Smooth muscle cell (in vitro differentiated cells): Measurements from ENCODE around the gene LHFPL2. TPM values are rescaled to one million over a fixed set of nuclear protein-coding genes. Genes with fewer than 3 reads are reported as not detected.

Experiments
- DNase-seq: peaks from one replicate; lab custom pipeline; 2025; ENCODE audit not compliant: unreplicated experiment; lab: John Stamatoyannopoulos, UW
- H2AFZ ChIP-seq: fragments of 200-600 bp; sonication (generic); 2 replicates; pipeline ENCODE4 v1.6.0; 2016; ENCODE audit warnings: antibody characterized with exemption, low read depth, mild to moderate bottlenecking
- H3F3A ChIP-seq: fragments of 200-600 bp; sonication (generic); 2 replicates; pipeline ENCODE4 v1.6.0; 2017; ENCODE audit warnings: antibody characterized with exemption, low read depth
- H3K27ac ChIP-seq: fragments of 200-600 bp; sonication (generic); 2 replicates; pipeline ENCODE4 v1.5.1; 2016; ENCODE audit warnings: low read depth, mild to moderate bottlenecking
- H3K27me3 ChIP-seq: fragments of 200-600 bp; sonication (generic); 2 replicates; pipeline ENCODE4 v1.6.1; 2016; ENCODE audit warnings: low read depth, mild to moderate bottlenecking
- H3K36me3 ChIP-seq: fragments of 200-600 bp; sonication (generic); 2 replicates; pipeline ENCODE4 v1.5.1; 2016; ENCODE audit warnings: low read depth
- H3K4me1 ChIP-seq: fragments of 200-600 bp; sonication (generic); 2 replicates; pipeline ENCODE4 v1.5.1; 2016; ENCODE audit warnings: low read depth
- H3K4me2 ChIP-seq: fragments of 200-600 bp; sonication (generic); 2 replicates; pipeline ENCODE4 v1.6.0; 2016; ENCODE audit warnings: mild to moderate bottlenecking
- H3K4me3 ChIP-seq: fragments of 200-600 bp; sonication (generic); 2 replicates; pipeline ENCODE4 v1.5.1; 2016; ENCODE audit warnings: mild to moderate bottlenecking
- H3K79me2 ChIP-seq: fragments of 200-600 bp; sonication (generic); 2 replicates; pipeline ENCODE4 v1.6.0; 2016; ENCODE audit warnings: low read depth, mild to moderate bottlenecking
- H3K9ac ChIP-seq: fragments of 200-600 bp; sonication (generic); 2 replicates; pipeline ENCODE4 v1.6.0; 2016; ENCODE audit warnings: low read depth
- H3K9me3 ChIP-seq: fragments of 200-600 bp; sonication (generic); replicated peaks from 2 replicates; pipeline ENCODE4 v1.5.1; 2016; ENCODE audit warnings: low read depth
- H4K20me1 ChIP-seq: fragments of 200-600 bp; sonication (generic); 2 replicates; pipeline ENCODE4 v1.6.0; 2016; ENCODE audit warnings: low read depth
- CTCF ChIP-seq: fragments of 200-600 bp; sonication (generic); IDR thresholded peaks from 2 replicates; pipeline ENCODE4 v1.5.1; 2017; ENCODE audit warnings: borderline replicate concordance, mild to moderate bottlenecking, antibody characterized with exemption; ENCODE audit not compliant: insufficient read depth, poor library complexity, severe bottlenecking
- WGBS: methylation state at CpG from one replicate; pipeline ENCODE4 v1.1.7; 2016; ENCODE audit warnings: low lambda C conversion rate; 5-methylcytosine and 5-hydroxymethylcytosine counted together
- polyA plus RNA-seq: library from polyadenylated mRNA; unstranded; fragments of >200 nt; fragmentation: Nextera tagmentation; extraction: Ambion mirVana; gene quantifications from 2 replicates; pipeline ENCODE4 v1.2.1, GENCODE V29; 2016
- total RNA-seq: library from RNA; depleted of rRNA; stranded (reverse); fragments of >200 nt; gene quantifications from 2 replicates; pipeline ENCODE4 v1.2.3, GENCODE V29; 2014

LHFPL2 gene
- total and polyA plus RNA-seq, 2 experiments from 2014 or later: 13.4 to 18.6 TPM

- H3K36me3 ChIP-seq: no peaks in the 10 kb centered on the region
- peaks cover 15% of the 10 kb centered on the region for H3K4me1 ChIP-seq
- peaks cover 9% of the 10 kb centered on the region for H3F3A ChIP-seq
- H3K79me2 ChIP-seq: peaks cover 53% of the 10 kb centered on the region
- no peak for DNase-seq
- H3K27me3 ChIP-seq: no peaks in the 10 kb centered on the region
- H2AFZ ChIP-seq: no peak overlapping the region
- H3K9me3 ChIP-seq: no peaks in the 10 kb centered on the region
- H4K20me1 ChIP-seq: peaks cover 3% of the 10 kb centered on the region
- no peak overlapping the region for H3K27ac ChIP-seq
- H3K4me2 ChIP-seq: no peak overlapping the region
- no peak overlapping the region for H3K9ac ChIP-seq
- no peak for TF ChIP-seq CTCF
- WGBS: 100% methylated on average over 1 of the region's 1 CpG
- no peak overlapping the region for H3K4me3 ChIP-seq
Measured at GRCh38 chr5:78565395-78565794, 83.2 kb downstream of the LHFPL2 start.

- Histone ChIP-seq H3K9ac (no peak overlapping the region), H3K79me2 (peaks cover 61% of the 10 kb centered on the region), H3K4me2 (no peak overlapping the region), H3F3A (peaks cover 4% of the 10 kb centered on the region), H3K27ac (no peak overlapping the region), H3K4me3 (no peak overlapping the region), H3K36me3 (no peaks in the 10 kb centered on the region), H3K9me3 (no peaks in the 10 kb centered on the region), H4K20me1 (peaks cover 3% of the 10 kb centered on the region), H3K27me3 (no peaks in the 10 kb centered on the region), H2AFZ (no peak overlapping the region), H3K4me1 (peaks cover 1% of the 10 kb centered on the region)
- no peak for TF ChIP-seq CTCF
- WGBS: 94% methylated on average over 2 of the region's 2 CpGs
- DNase-seq: no peak
Measured at GRCh38 chr5:78563621-78564020, 85.0 kb downstream of the LHFPL2 start.

DNA sequence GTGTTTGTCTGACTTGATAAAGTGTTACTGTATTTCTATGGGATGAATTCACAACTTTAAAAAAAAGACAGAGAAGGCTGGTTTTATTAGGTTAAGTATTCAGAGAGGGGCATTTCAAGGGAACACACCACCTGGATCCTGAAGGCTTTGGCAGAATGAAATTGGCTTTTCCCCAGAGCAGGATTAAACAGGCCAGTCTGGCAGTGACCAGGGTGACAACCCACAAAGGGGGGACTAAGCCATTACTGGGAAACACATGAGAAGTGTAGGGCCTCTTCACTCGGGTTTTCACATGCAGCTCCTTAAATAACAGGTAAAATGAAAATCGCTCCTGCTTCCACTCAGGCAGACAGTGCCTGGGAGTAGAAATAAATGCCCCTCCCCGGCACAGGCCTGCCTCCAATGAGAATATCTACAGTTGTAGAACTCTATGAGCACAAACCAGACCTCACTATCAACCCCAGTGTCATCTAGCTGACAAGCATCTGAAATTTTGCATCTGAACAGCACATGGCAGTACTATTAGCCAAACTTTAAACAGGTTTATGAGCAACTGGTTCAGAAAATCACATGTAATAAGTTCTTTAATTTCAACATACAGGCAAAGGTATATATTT, 85.8 kb downstream of the LHFPL2 start:
- no peak overlapping the region for H2AFZ ChIP-seq
- no peaks in the 10 kb centered on the region for H3K27me3 ChIP-seq
- peaks cover 54% of the 10 kb centered on the region for H3K79me2 ChIP-seq
- H3K36me3 ChIP-seq: no peaks in the 10 kb centered on the region
- no peak for DNase-seq
- no peak overlapping the region for H3K4me2 ChIP-seq
- H3K4me1 ChIP-seq: no peaks in the 10 kb centered on the region
- no peak overlapping the region for H3K9ac ChIP-seq
- H4K20me1 ChIP-seq: peaks cover 3% of the 10 kb centered on the region
- no peak overlapping the region for H3K27ac ChIP-seq
- no peak overlapping the region for H3K4me3 ChIP-seq
- no peak for TF ChIP-seq CTCF
- 88% methylated on average over 3 of the region's 3 CpGs for WGBS
- peaks cover 4% of the 10 kb centered on the region for H3F3A ChIP-seq
- no peaks in the 10 kb centered on the region for H3K9me3 ChIP-seq

GRCh38 chr5:78562001-78562400, 86.6 kb downstream of the LHFPL2 start:
- no peak overlapping the region for H3K4me3 ChIP-seq
- no peak for TF ChIP-seq CTCF
- H4K20me1 ChIP-seq: peaks cover 3% of the 10 kb centered on the region
- no peaks in the 10 kb centered on the region for H3K9me3 ChIP-seq
- H3K27ac ChIP-seq: no peak overlapping the region
- H3K9ac ChIP-seq: no peak overlapping the region
- peaks cover 51% of the 10 kb centered on the region for H3K79me2 ChIP-seq
- H2AFZ ChIP-seq: no peak overlapping the region
- no peak for DNase-seq
- 98% methylated on average over 3 of the region's 3 CpGs for WGBS
- no peak overlapping the region for H3K4me2 ChIP-seq
- no peaks in the 10 kb centered on the region for H3K27me3 ChIP-seq
- peaks cover 4% of the 10 kb centered on the region for H3F3A ChIP-seq
- H3K36me3 ChIP-seq: no peaks in the 10 kb centered on the region
- H3K4me1 ChIP-seq: no peaks in the 10 kb centered on the region
